Adipocyte (in vitro differentiated cells): ENCODE results near the gene SYVN1.

ENCODE experiments used
- DNase-seq: peaks from one replicate; pipeline ENCODE4 v3.0.0-alpha.2; 2015; ENCODE audit warnings: low read depth
- H3K27me3 ChIP-seq: replicated peaks from 2 replicates; pipeline ENCODE4 v1.7.0; 2013; ENCODE audit warnings: mild to moderate bottlenecking, low read length, moderate library complexity; ENCODE audit not compliant: control insufficient read depth, insufficient read depth
- H3K36me3 ChIP-seq: 2 replicates; pipeline ENCODE4 v1.7.0; 2013; ENCODE audit warnings: low read length, mild to moderate bottlenecking, moderate library complexity; ENCODE audit not compliant: control insufficient read depth, insufficient read depth, severe bottlenecking
- H3K4me1 ChIP-seq: 2 replicates; pipeline ENCODE4 v1.7.0; 2013; ENCODE audit warnings: mild to moderate bottlenecking, low read length, moderate library complexity; ENCODE audit not compliant: control insufficient read depth, insufficient read depth
- H3K4me3 ChIP-seq: 2 replicates; pipeline ENCODE4 v1.7.0; 2013; ENCODE audit warnings: mild to moderate bottlenecking, low read length, moderate library complexity
- H3K9ac ChIP-seq: 2 replicates; pipeline ENCODE4 v1.7.0; 2013; ENCODE audit warnings: mild to moderate bottlenecking, low read length, moderate library complexity
- H3K9me3 ChIP-seq: 2 replicates; pipeline ENCODE4 v1.7.0; 2013; ENCODE audit warnings: mild to moderate bottlenecking, low read length, moderate library complexity; ENCODE audit not compliant: control insufficient read depth

The SYVN1 gene

DNA sequence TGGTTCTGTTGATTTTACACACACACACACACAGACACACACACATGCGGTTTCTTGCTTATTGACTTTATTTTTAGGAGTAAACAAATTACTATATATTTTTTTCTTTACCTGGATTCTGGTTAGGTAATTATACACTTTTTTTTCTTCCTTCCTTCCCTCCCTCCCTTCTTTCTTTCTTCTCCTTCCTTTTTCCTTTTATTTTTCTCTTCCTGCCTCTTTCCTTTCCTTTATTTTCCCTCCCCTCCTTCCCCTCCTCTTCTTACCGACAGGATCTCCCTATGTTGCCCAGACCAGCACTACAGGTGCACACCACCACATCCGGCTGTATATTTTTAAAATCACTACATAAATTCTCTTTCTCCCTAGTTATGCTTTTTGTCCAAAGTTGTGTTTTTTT is 32.6 kb upstream of the SYVN1 start:
- Histone ChIP-seq H3K27me3 (no peaks in the 10 kb centered on the region), H3K9me3 (no peaks in the 10 kb centered on the region), H3K9ac (no peak overlapping the region), H3K4me3 (no peak overlapping the region), H3K36me3 (no peaks in the 10 kb centered on the region), H3K4me1 (peaks cover 9% of the 10 kb centered on the region)
- no peak for DNase-seq

- peaks cover 9% of the 10 kb centered on the region for H3K4me1 ChIP-seq
- H3K4me3 ChIP-seq, result peak overlapping the region; percentile 68
- H3K9me3 ChIP-seq, result no peaks in the 10 kb centered on the region
- H3K27me3 ChIP-seq, result no peaks in the 10 kb centered on the region
- no peak for DNase-seq
- no peaks in the 10 kb centered on the region for H3K36me3 ChIP-seq
- H3K9ac ChIP-seq, result peak overlapping the region; percentile 66
Observed at GRCh38 chr11:65165410-65166317, 31.3 kb upstream of the SYVN1 start.

DNA sequence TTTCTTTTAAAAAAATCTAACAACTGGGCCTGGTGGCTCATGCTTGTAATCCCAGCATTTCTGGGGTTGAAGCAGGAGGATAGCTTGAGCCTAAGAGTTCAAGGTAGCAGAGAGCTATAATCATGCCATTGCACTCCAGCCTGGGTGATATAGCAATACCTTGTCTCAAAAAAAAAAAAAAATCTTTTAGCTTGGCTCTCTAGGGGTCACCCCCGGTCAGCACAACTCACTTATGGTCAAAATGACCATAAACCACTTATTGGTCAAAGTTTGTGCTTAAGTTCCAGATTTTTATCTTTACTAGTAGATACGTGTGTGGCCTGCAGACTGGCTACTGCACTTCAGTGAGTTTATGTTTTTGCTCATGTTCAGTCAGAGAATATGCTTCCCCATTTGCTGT is 29.4 kb upstream of the SYVN1 start:
- Histone ChIP-seq H3K4me1 (peaks cover 9% of the 10 kb centered on the region), H3K4me3 (no peak overlapping the region), H3K9ac (no peak overlapping the region), H3K9me3 (no peaks in the 10 kb centered on the region), H3K36me3 (no peaks in the 10 kb centered on the region), H3K27me3 (no peaks in the 10 kb centered on the region)
- DNase-seq, result no peak

GRCh38 chr11:65160643-65161042 is 26.3 kb upstream of the SYVN1 start:
- no peak for DNase-seq
- Histone ChIP-seq H3K27me3 (no peaks in the 10 kb centered on the region), H3K9ac (no peak overlapping the region), H3K36me3 (no peaks in the 10 kb centered on the region), H3K4me1 (peaks cover 5% of the 10 kb centered on the region), H3K9me3 (no peaks in the 10 kb centered on the region), H3K4me3 (no peak overlapping the region)

- no peaks in the 10 kb centered on the region for H3K27me3 ChIP-seq
- no peak for DNase-seq
- H3K4me3 ChIP-seq, result no peak overlapping the region
- no peaks in the 10 kb centered on the region for H3K9me3 ChIP-seq
- no peaks in the 10 kb centered on the region for H3K36me3 ChIP-seq
- H3K4me1 ChIP-seq, result no peaks in the 10 kb centered on the region
- H3K9ac ChIP-seq, result no peak overlapping the region
Observed at GRCh38 chr11:65159012-65159411, 24.7 kb upstream of the SYVN1 start.

DNA sequence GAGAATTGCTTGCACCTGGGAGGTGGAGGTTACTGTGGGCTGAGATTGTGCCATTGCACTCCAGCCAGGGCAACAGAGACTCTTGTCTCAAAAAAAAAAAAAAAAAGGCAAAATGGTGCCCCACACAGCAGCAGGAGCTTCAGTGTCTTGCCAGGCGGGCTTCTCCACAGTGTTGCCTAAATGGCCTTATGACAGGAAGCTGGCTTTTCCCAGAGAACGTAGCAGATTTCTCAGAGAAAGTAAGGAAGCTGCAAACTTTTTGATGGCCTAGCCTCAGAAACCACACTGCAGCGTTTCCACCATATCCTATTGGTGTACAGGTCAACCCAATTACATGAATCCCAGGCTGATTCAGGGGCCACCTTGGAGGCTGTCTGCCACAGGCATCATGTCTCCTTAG is 23.0 kb upstream of the SYVN1 start:
- no peaks in the 10 kb centered on the region for H3K36me3 ChIP-seq
- no peaks in the 10 kb centered on the region for H3K4me1 ChIP-seq
- H3K27me3 ChIP-seq, result peaks cover 3% of the 10 kb centered on the region
- H3K9me3 ChIP-seq, result no peaks in the 10 kb centered on the region
- no peak overlapping the region for H3K4me3 ChIP-seq
- DNase-seq, result no peak
- H3K9ac ChIP-seq, result no peak overlapping the region

DNA sequence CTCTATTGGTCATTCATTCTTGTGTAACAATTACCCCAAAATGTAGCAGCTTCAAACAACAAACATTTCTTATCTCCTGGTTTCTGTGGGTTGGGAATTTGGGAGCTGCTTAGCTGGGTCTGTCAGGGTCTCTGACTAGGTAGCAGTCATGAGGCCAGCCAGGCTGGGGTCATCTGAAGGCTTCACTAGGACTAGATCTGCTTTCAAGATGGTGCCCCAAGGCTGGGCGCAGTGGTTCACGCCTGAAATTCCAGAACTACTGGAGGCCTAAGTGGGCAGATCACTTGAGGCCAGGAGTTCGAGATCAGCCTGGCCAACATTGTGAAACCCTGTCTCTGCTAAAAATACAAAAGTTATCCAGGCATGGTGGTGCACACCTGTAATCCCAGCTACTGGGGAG is 22.6 kb upstream of the SYVN1 start:
- Histone ChIP-seq H3K9ac (no peak overlapping the region), H3K4me1 (no peaks in the 10 kb centered on the region), H3K4me3 (no peak overlapping the region), H3K9me3 (no peaks in the 10 kb centered on the region), H3K36me3 (no peaks in the 10 kb centered on the region), H3K27me3 (peaks cover 3% of the 10 kb centered on the region)
- DNase-seq, result no peak

- H3K4me3 ChIP-seq, result no peak overlapping the region
- no peak overlapping the region for H3K9ac ChIP-seq
- H3K36me3 ChIP-seq, result no peaks in the 10 kb centered on the region
- no peak for DNase-seq
- H3K27me3 ChIP-seq, result peaks cover 3% of the 10 kb centered on the region
- H3K4me1 ChIP-seq, result no peaks in the 10 kb centered on the region
- no peaks in the 10 kb centered on the region for H3K9me3 ChIP-seq
Observed at GRCh38 chr11:65156256-65156655, 21.9 kb upstream of the SYVN1 start.

- peaks cover 12% of the 10 kb centered on the region for H3K4me1 ChIP-seq
- DNase-seq, result peak; percentile 1
- no peak overlapping the region for H3K9ac ChIP-seq
- no peak overlapping the region for H3K4me3 ChIP-seq
- H3K36me3 ChIP-seq, result no peaks in the 10 kb centered on the region
- H3K9me3 ChIP-seq, result no peaks in the 10 kb centered on the region
- peaks cover 3% of the 10 kb centered on the region for H3K27me3 ChIP-seq
Observed at GRCh38 chr11:65152122-65152521, 17.8 kb upstream of the SYVN1 start.

- Histone ChIP-seq H3K4me1 (peaks cover 12% of the 10 kb centered on the region), H3K36me3 (no peaks in the 10 kb centered on the region), H3K27me3 (peaks cover 3% of the 10 kb centered on the region), H3K9ac (no peak overlapping the region), H3K9me3 (no peaks in the 10 kb centered on the region), H3K4me3 (no peak overlapping the region)
- no peak for DNase-seq
Observed at GRCh38 chr11:65151331-65151899, 17.1 kb upstream of the SYVN1 start.

- peaks cover 3% of the 10 kb centered on the region for H3K27me3 ChIP-seq
- peak overlapping the region; percentile 30 for H3K9ac ChIP-seq
- peaks cover 12% of the 10 kb centered on the region for H3K4me1 ChIP-seq
- peak overlapping the region; percentile 32 for H3K4me3 ChIP-seq
- peak; percentile 85 for DNase-seq
- no peaks in the 10 kb centered on the region for H3K36me3 ChIP-seq
- H3K9me3 ChIP-seq, result no peaks in the 10 kb centered on the region
Observed at GRCh38 chr11:65150509-65151299, 16.4 kb upstream of the SYVN1 start.
